Stimulated activated CD8-positive, alpha-beta memory T cell treated with anti-CD3 and anti-CD28 coated beads, Interleukin-15, amount 100 ng/mL, for 24 hours (primary cell): ENCODE results near the gene PIP4K2A.

ENCODE experiments used
- DNase-seq: peaks from one replicate; pipeline ENCODE4 v3.0.0-alpha.2; 2020; ENCODE audit warnings: low read depth

Gene PIP4K2A

DNA sequence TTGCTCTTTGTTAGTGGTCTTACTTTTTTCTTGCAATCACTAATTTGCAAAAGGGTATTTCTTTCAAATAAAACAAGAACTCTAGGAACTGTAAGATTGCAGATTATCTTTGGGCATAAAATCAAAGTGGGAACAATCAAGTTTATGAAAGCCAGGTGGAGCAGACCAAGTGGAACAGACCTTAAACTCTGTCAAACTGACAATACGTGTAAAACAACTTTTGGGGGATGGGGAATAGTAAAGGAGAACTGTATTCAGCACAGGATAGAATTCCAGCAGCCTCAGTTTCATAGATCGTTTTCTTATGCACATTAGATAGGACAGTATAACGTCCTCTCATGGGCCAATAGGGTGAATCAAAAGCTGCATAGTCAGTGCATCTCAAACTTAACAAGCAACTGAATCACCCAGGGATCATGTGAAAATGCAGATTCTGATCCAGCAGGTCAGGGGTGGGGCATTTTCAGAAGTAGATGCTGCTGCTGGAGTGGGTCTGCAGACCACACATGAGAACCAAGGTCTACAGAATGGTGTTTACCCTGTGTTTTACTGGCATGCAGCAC is 120.7 kb downstream of the PIP4K2A start:
- DNase-seq = no peak

DNA sequence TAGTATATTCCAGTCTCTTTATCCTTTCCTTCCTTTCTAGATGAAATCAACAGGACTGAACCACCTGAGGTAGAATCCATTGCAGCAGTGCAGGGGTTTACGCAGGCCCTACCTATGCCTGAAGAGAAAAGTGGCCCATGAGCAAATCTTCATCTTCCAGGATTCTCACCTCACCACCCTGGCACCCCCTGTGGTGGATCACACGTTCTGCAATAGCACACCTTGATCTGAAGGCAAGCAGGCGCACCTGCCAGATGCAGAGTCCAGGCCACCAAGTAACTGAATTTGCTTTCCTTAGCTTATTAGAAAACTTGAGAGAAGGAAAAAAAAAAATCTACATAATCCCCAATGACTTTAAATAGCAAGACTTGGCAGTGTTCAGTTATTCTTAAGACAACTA is 121.4 kb downstream of the PIP4K2A start:
- no peak for DNase-seq

DNA sequence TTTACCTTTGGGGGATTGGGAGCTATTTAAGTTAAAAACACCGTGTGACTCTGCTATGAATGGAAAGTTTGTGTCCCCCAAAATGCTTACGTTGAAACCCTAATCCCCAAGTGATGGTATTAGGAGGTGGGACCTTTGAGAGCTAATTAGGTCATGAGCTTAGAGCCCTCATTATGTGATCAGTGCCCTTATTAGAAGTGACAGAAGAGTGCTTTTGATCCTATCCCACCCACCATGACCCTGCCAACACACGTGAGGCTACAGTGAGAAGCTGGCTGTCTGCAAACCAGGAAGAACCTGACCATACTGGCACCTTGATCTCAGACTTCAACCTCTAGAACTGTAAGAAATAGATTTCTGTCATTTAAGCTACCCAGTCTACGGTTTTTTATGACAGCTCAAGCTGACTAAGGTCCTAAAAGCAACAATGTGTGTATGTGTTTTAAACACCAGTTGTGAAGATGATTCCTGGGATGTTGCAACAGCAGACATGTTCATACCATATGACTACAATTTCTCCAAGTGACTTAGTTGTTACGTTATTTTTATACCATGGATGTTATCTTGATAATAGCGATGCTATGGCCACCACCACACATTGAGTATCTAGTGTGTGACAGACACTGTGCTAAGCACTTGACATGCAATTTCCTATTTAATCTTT is 124.4 kb downstream of the PIP4K2A start:
- no peak for DNase-seq

DNA sequence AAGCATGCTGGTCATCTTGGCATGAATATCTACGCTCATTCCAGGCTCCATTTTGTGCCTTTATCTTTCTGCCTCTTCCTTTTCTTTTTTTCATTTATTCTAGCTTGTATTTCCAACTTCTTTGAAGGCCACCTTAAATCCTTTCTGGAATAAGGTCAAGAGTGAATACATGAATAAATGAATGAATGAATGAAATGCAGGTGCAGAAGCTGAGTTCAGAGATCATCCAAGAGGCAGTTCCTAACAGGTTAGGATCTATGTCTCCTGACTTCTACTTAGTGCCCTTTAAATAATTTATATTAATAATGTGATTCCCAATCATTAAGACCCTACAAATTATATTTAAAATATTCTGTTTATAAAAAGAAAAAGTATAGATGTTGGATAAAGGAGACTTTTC is 125.9 kb downstream of the PIP4K2A start:
- no peak for DNase-seq

DNA sequence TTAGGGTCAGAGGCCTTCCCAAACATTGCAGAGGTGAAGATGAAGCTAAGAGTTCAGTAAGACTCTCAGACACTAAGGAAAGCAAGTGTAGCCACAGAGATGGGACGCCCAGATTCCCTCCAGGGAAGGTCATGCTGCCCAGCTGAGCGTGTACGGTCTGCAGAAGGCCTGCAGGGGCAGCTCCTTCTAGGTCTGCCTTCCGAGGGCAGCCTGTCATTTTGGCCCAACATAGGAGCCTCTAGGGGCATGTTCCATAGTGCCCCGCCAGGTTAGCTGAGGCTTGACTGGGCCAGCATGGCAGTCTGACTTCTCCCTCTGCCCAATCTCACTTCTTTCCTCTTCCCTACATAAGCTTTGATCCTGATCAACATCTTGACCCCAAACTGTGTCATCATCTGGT is 130.7 kb downstream of the PIP4K2A start:
- DNase-seq = no peak

DNA sequence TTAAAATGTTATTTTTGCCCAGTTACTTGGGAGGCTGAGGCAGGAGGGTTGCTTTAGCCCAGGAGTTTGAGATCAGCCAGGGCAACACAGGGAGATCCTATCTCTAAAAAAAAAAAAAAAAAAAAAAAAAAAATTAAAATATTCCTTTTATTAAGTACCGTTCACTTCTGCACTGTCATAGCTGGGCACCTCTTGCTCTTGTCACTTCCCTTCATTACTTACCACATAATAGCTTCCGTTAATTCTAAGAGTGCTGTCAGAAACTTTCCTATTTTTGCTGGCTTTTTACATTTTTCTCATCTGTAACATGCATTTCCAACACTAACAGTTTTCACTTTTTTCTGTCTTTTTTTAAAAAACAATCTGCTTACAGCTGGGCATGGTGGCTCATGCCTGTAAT is 132.9 kb downstream of the PIP4K2A start:
- DNase-seq = no peak

DNA sequence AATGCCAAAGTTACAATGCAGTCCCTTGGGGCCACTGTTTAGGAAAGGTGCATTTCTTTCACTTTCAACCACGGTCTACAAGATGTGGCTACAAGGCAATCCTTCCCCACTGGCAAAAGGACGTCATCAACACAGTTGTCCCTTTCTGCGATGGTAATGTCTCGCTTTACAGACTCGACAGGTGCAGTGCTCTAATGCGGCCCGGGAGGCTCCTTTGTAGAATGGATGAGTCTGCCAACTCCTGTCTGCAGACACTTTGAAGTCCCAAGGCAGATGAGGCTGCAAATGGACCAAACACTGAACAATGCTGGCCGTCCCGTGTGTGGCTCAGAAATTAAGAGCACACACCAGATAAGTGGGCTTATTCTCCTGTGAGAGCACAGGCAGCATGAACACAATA is 133.7 kb downstream of the PIP4K2A start:
- DNase-seq = no peak

DNA sequence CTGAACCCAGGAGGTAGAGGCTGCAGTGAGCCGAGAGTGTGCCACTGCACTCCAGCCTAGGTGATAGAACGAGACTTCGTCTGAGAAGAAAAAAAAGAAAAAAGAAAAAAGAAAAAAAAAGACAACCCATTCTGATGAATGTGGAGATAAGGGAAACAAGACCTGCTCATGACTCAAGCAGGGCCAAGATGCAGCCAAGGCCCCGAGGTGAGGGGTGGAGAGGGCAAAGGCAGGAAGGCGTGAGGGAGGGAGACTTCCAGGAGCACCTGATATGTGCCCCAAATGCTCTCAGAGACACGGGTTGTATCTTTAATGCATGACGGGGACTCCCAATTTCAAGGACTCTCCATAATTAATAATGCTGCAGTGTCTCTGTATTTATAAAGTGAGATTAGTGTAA is 134.6 kb downstream of the PIP4K2A start:
- DNase-seq = no peak

DNA sequence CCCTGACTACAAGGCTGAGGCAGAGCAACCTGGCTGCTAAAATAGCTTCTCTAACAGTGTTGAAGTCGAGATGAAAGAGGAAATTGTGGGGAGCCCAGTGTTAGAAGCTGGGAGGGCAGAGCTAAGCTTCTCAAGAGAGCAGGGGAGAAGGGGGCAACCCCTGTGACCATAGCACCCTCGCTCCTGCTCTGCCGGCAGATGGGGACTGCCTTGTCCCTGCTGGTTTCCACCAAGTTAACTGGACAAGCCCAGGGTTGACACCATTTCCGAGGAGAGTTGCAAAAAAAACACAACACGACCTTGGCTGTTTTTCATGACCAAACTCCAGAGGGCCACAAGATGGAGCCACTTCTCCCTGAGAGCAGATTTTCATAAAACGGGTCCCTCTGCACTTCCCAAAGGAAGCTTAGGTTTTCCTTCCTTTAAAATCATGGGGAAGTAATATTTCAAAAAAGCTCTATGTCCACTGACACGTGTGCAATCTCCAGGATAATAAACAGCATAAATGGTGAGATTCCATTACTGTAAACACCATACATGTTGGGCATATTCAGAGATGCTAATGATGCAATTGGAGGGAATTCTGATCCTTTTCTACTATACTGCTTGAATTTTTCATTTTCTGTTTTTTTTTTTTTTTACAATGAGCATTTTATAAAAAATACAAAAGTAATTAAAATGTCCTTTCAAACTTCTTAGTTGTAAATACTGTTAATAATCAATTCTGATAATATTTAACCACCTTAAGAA is 140.4 kb downstream of the PIP4K2A start:
- no peak for DNase-seq

DNA sequence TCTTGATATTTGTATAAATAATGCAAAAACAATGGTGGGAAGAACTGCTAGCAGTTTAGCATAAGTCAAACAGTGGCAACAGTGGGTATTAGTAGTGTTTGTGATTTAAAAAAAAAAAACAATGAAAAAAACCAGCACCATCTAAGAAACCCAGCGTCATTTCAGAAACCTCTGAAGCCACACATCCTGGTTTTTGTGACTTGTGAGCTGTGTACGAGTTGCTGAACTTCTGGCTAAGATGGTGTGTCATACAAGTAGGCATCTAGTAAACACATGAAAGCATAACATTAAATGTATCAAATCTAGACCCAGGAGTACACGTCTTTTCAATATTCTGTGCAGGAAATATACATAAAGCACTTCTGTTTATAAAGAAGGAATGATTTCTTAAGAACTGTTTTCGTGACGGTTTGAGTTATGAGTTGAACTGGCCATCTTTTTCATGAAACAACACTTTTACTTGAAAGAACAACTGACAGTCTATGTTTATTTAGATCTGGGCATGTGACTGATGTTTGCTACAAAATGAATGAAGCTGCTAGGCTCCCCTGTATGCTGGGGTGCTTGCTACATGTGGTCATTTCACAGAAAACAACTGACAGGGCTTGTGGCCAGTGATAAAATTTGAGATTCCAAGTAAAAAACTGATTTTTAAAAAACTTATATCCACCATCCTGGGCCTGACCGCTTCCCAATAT is 143.5 kb downstream of the PIP4K2A start:
- DNase-seq = no peak

DNA sequence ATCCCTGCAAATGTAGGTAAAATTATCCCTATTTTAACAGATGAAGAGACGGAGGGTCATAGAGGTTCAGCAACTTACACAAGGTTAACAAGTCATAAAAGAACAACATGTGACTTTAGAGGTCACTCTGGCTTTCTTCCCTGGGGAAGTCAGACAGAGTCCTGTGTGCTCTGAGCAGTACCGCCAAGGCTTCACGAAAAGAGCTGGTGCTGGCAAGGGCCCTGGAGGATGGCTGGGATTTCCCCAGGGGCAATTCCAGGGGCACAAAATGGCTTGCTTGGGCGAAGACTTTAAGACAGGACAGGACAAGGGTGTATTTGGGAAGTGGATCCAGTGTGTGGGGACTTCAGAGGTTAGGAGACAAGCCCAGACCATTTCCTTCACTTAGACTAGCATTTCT is 144.1 kb downstream of the PIP4K2A start:
- DNase-seq = no peak

DNA sequence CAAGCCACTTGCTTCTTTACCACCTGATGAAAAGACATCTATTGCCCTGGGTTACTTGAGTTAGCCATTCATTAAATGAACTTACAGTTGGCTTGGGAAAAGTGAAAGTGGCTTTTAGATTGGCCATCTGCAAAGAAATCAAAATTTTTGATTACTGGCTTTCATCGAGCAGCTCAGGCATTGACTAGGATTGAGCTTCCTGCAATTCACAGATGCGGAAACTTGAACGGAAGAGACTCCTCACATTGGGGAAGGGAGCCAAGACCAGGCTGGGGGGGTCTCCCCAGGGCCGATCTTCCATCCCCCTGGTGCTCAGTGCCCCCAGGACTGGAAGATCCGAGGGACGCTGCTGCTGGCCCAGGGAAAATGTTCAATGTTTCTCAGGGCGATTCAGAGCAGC is 145.4 kb downstream of the PIP4K2A start:
- no peak for DNase-seq

DNA sequence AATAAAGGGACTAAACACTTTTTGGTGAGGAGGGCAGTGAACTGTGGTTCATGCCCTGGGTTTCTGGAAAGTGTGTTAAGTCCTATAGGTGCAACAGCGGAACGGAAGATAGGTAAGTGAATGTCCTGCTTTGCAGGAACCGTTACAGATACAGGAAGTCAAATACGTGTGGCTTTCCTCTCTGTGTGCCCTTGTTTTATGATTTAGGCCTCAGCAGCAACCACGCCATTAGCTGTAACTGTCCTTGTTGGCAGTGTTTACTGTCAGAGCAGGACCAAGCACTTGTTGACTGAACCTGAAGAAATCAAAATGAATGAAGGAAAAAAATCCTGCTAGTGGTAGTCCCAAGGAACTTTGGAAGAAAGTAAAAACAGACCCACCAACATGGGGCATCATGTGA is 150.3 kb downstream of the PIP4K2A start:
- no peak for DNase-seq

DNA sequence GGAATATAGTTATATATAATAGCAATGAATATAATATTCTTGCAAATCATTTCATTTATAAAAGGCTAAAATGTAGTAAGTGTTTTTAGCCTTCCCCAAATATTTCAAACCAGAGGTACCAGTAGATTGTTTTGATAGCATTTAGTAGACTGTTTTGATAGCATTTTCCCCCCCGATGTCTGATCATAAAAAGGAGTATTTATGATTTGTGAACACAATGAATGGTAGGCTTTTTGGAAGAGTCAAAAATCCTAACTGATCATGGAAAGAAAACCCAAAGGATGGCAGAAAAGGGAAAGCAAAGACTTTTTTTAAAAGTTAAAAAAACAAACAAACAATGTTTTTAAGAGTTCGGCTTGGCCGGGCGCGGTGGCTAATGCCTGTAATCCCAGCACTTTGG is 152.5 kb downstream of the PIP4K2A start:
- no peak for DNase-seq

DNA sequence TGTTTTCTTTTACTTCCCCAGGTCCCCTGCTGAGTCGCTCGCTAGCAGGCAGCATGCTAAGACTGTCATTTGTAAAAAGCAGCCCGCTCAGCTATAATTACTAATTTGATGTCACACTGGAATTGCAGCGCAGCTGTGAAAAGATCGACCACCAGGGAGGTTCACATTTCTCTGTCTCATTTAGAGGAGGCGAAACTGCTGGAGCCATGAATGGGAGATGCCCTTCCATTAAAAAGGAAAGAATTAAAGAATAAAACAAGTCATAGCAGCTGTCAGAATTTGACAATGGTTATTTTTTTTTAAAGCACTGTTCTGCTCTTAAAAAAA is 153.5 kb downstream of the PIP4K2A start:
- DNase-seq = no peak

DNA sequence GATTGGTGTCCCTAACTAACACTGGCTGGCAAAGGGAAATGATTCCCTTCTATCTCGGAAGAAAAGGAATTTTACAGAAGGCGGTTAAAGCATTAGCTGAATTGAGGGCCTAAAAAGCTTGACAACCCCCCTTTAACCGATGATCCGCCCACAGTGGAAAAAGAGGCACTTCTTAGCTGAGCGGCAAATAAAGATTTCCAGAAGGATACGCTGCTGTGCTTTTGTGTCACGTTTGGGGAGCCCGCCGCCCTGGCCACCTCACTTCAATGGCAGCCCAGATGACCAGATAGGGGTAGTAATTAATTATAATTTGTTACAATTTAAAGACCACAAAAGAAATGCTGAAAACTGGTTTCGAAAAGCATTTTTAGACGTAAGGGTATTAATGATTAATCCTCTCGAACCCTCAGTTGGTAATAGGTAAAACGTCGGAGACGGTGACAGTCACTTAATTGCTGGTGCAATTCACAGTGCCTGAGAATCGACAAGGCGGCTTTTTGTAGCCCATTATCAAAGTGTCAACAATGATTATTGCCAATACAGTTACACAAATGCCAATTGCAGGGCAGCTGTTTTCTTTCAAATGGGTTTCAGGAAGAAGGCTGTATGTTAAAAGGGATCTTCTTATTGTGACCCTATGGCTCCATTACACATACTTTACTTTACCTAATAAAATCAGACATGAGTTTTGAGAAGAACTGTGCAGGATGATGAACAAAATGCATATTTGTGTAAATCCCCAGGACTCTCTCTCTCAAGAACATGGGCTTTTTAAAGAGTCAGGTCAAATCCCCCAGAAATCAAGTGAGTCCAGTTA is 154.1 kb downstream of the PIP4K2A start:
- no peak for DNase-seq

DNA sequence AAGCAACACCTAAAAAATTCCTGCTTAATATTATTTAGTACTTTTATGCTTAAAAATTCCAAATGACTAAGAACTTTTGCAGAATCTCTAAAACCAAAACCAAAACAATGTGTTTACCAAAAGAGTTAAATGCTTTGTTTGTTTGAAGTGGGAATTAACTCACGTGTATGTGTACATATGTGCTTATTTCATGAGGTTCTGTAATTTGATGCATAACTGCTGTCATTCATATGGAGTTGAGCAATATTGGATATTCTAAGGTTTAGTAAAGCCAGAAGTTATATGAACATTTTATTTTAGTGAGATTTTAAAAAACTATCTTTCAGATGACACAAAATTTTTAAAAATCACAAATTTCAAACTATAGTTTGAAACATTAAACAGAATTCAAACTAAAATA is 157.1 kb downstream of the PIP4K2A start:
- DNase-seq = no peak

DNA sequence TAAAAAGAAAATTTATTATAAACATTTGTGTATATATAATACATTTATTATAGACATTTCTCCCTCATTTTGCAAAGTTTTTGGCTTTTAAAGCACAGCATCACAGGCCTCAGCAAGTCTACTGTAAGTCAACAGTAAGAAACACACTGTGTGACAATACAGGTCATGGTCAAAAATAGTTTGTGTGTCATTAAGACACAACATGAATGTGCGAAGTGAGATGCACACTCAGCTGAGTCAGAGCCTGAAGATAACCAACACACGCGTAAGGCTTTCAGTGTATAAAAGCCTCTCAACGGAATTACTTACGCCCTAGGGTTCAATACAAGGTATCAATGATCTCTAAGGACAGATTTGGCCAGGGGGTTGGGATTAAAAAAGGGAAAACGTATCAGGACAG is 157.6 kb downstream of the PIP4K2A start:
- no peak for DNase-seq

DNA sequence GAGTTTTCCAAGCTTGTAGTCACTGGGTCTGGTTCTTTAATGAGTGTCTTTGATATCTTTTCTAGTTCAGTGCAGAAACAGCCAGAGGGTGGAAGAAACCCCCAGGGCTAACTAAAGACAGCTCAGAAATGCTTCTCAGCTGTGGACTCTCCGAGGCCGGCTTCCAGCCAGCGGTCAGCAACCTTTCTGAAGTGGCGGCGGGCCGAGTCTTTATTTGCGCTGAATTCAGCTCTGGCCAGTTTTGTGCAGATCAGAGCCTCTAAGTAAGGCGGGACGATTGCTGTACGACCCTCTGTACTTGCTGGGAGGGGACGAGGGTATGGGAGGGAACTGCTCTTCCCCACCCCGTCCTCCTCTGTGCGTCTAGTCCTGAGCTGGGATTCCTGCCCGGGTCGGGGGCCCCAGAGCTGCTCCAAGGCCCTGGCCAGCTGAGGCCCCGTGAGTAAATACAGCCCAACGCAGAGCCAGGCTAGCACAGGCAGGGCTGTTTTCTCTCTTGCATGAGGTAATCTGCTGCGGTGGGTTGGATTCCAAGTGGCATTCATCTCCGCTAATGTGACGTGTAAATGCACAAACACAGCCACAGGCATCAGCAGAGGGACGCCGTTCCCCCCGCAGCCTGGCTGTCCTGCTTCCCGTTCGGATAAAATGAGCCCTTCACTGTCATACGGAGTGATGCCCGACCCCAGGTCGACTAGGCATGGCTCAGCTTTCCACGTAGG is 159.8 kb downstream of the PIP4K2A start:
- no peak for DNase-seq

DNA sequence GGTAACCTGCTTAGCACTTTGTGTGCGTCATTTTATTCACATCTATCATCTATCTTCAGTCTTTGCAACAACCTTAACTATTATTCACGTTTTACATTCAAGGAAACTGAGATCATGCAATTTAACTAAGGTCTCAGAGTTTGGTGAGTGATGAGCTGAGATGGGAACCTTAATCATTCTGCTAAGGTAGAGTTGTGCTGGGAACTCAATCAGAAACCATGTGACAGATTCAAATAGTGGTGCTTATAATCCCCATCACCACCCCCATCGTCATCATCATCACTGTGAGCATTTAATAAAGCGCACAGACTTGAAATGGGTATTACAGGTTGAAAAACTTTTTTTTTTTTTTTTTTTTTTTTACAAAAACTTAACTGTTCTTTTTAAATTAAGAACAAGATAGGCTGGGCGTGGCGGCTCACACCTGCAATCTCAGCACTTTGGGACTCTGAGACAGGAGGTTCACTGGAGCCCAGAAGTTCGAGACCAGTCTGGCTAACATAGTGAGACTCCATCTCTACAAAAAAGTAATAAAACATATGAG is 160.9 kb downstream of the PIP4K2A start:
- no peak for DNase-seq

DNA sequence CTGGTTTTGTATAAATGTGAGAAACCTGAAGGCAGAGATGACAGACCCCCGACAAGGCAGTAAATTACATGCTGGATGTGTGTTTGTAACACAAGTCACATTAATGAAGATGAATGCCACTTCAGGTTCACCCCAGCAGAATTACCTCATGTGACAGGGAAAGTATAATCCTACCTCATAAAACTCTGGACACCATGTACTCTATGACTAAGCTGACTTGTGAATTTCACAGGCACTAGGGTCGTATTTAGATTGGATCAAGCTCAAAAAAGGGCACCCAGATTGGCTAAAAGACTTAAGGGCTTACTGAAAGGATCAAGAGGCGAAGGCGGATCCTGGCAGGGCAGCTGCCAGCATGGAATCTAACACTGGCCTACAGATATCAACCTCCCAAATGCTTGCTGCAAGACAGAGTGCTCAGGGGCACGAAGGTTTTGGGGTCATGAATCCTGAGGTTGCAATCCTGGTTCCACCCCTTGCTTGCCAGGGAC is 161.4 kb downstream of the PIP4K2A start:
- no peak for DNase-seq
